Suppressor macrophage treated with lipopolysaccharide for 4 hours (primary cell): ENCODE results near the gene DCN.

Experiments used
- DNase-seq: peaks from one replicate; pipeline ENCODE4 v3.0.0-alpha.2; 2020

The DCN gene

DNA sequence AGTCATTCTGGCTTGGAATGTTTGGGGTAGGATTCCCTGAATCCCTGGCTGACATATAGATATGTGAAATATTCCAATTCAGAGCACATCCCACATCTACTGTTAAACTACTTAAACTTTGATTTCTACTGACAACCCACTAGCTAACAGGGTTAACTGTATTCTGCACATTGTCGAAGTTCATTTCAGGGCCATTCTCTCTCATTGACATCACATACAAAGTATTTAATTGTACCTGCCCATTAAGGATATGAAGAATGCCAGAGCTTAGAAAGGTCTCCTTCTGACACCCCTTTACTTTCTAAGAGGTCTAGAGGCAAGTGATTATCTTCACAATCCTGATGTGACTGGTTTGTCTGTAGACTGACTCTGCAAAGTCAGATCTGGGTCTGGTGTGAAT lies 2.8 kb upstream of the DCN start:
- DNase-seq: no peak

DNA sequence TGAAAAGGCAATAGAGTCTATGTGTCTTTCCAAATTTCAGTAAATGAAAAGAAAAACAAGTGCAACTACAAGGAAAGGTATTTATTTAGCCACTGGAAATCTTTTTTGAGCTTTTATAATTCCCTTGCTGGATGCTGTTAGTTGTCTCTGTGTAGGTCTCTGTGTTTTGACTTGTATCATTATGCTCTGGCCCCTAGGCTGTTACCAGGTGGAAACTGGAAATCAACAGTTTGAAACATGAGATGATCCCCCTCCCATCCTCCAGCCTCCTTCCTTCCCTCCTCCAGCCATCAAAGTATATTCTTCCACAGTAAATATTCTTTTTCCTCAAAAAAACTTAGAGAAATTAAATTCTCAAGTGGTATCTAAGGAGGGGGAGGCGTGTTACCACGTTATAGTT lies 934 bp upstream of the DCN start:
- no peak for DNase-seq

DNA sequence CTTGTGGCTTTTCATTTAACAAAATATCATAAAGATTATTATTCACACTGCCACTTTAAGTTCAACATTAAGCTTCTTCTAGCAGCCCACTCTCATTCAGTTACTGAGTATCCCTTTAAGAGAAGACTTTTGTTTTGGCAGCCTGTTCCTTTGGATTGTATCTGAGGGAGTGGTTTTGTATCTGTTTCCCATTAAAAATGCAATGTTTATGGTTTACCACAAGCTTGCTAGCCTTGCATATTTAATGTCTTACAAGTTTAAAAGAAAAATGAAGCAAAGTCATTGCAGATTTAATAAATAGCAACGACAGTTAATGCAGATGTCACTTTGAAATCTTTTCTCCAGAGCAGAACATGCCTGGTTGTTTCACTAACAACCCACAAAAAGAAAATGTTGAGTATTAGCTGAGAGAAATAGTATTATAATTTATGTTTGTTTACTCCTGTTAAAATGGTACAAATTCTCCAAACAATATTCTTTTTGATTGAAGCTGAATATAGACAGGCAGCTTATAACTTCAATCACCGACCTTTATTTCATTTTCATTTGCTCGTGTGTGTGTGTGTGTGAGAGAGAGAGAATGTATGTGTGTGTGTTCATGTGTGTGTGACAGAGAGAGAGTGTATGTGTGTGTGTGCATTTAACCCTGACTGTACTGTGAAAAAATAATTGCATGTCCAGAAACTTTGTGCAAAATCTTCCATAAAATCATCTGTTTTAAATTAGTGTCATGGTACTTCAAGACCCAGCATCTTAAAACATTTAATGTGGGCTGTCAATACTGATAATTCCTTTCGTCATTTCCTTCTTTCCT lies 1.8 kb downstream of the DCN start:
- no peak for DNase-seq

DNA sequence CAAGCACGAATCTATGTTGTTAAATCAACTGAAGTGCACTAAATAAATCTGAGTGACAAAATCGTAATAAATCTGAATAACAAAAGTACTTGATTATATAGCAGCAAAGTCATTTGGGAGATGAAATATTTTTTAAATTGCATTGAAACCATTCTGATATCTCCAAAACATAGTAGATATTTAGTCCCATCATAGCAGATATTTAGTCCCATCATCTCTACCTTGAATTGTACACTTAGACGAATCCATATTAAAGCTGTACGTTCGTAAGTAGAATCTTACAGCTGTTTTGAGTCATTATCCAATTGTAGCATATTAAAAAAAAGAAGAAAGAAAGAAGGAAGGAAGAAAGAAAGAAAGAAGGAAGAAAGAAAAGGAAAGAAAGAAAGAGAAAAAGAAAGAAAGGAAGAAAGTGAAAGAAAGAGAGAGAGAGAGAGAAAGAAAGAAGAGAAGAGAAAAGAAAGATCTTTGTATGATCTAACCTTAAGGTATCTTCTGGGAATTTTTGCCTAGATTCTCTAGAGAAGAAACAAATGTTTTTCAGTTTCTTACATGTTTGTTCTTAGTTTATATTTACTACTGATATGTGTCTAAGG lies 2.6 kb downstream of the DCN start:
- no peak for DNase-seq

- DNase-seq: no peak
Observed at GRCh38 chr12:91179315-91179714, 3.3 kb downstream of the DCN start.

DNA sequence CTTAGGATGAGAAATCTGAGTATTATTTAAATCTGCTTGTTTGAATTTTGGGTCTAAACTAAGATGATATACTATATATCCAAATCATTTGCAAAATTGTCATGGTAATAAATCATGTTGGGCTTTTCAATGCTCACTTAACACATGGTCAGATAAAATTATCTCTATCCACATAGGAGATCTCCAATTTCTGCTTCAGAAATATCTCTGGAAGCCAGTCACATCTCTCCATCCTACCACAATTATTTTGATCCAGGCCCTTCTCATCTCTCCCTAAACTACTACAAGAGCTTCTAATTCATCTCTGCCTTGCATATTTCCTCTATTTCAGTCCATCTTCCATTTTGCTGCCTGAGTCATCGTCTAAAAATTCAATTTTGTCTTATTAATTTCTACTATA lies 3.8 kb downstream of the DCN start:
- DNase-seq: no peak

DNA sequence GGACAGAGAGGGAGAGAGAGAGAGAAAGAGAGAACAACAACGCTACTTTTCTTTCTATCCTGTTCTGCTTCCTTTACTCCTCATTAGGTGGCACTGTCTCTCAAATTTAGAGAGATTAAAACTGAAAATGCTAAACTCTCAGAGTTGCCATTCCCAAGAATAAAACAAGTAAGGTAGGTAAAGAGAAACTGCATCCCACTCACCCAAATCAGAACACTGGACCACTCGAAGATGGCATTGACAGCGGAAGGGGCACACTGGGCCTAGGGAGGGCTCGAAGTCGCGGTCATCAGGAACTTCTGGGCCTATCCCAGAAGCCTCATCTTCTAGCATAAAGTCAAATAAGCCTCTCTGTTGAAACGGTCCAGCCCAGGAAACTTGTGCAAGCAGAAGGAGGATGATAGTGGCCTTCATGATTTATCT lies 4.5 kb downstream of the DCN start:
- peak; percentile 2 for DNase-seq

GRCh38 chr12:91177381-91177780 lies 5.2 kb downstream of the DCN start:
- DNase-seq: no peak

GRCh38 chr12:91176915-91177314 lies 5.7 kb downstream of the DCN start:
- DNase-seq: no peak

- no peak for DNase-seq
Observed at GRCh38 chr12:91176358-91176757, 6.3 kb downstream of the DCN start.

GRCh38 chr12:91173124-91173523 lies 9.5 kb downstream of the DCN start:
- DNase-seq: no peak

DNA sequence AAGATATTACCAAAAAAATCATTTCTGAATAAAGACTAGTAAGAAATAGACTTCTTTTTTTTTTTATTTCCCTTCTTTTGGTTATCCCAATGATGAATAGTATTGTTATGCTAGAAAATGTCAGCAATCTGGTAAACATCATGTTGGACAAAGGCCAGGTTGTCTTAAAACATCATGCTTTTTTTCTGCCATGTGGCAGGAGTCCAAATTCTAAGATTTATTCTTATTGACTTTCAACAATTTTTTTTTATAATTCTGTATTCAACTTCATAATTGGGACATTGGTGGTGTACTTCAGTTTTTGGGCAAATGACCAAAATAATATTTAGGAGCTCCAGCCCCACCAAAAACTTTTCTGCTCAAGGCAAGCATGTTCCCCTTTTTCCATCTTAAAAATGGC lies 10.5 kb downstream of the DCN start:
- no peak for DNase-seq

GRCh38 chr12:91171476-91171875 lies 11.1 kb downstream of the DCN start:
- DNase-seq: no peak

DNA sequence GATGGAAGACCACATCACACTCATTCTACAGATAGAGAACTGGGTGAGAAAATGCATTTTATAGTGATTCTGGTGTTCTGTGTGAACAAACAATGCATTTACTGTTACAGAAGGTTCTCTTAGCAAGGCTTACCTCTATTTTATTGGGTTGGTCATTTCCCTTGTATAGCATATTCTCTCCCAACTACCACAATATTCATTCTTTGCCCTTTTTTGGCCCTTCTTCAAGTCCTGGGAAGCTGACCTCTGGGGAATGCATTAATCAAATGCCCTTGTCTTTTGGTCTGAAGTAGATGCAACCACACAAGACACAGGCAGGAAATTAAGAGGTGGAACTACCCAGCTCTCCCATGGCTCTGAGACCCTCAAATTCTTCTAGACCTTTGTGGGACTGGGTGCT lies 19.5 kb downstream of the DCN start:
- DNase-seq: no peak

DNA sequence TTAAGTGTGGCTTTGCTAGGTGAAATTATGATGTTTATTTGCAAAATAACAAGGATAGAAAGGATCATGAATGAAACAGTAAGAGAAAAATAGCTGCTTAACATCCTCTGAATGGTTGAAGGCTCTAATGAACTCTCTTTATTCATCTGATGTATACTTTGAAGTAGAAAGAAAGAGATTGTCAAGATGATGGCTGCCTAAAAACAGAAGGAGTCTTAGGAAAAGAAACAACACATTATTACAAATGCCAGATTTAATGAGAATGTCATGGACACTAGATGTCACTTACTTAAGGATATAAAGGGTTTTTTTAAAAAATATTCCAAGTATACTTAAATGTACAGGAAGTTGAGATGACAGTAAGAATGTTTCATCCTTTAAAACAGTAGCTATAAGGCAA lies 21.6 kb downstream of the DCN start:
- DNase-seq: no peak

- no peak for DNase-seq
Observed at GRCh38 chr12:91155990-91156389, 26.6 kb downstream of the DCN start.

DNA sequence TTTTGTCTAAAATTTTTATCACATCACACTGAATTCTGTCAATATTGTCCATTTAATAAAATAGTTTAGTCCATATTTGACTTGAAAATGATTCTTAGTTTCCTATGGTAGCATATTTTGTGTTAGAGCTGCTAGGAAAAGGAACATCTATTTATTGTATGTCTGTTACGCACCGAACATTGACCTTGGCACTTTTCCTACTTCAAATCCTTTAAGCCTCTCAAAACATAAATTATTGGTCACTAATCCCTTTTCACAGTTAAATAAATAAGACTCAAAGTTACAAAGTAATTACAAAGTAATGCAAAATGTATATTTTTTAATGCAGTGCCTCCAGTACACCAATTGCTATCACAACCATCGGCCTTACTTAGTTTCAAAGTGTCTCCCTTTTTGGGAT lies 28.5 kb downstream of the DCN start:
- DNase-seq: no peak

DNA sequence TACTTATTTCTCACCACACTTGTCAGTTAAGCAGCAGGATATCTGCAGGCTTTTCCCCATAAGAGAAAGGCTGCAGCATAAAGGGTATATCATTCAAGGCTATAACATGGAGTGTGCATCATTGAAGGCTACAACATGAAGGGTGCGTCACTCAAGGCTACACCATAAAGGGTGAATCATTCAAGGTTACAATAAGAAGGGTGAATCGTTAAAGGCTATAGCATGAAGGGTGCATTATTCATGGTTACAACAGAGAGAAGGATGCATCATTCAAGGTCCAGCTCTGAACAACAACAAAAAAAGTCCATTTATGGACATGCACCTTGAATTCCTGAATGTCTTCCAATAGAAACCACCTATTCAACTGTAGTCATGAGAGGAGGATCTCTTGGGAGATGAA lies 38.6 kb downstream of the DCN start:
- DNase-seq: no peak

DNA sequence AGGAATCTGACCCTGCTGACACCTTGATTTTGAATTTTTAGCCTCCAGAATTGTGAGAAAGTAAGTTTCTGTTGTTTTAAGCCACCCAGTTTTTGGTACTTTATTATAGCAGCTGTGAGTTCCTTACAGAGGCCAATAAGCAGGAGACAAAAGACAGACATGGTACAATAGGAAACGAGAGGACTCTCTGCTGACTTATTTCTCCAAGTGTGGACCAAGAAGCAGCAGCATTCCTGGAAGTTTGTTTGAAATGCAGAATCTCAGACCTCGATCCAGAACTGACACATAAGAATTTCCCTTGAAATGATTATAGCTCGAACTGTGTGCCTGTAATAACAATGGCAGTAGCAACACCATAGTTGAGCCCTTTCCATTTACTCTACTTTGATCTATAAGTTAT lies 39.4 kb downstream of the DCN start:
- DNase-seq: no peak

- no peak for DNase-seq
Observed at GRCh38 chr12:91142221-91142631, 40.4 kb downstream of the DCN start.

DNA sequence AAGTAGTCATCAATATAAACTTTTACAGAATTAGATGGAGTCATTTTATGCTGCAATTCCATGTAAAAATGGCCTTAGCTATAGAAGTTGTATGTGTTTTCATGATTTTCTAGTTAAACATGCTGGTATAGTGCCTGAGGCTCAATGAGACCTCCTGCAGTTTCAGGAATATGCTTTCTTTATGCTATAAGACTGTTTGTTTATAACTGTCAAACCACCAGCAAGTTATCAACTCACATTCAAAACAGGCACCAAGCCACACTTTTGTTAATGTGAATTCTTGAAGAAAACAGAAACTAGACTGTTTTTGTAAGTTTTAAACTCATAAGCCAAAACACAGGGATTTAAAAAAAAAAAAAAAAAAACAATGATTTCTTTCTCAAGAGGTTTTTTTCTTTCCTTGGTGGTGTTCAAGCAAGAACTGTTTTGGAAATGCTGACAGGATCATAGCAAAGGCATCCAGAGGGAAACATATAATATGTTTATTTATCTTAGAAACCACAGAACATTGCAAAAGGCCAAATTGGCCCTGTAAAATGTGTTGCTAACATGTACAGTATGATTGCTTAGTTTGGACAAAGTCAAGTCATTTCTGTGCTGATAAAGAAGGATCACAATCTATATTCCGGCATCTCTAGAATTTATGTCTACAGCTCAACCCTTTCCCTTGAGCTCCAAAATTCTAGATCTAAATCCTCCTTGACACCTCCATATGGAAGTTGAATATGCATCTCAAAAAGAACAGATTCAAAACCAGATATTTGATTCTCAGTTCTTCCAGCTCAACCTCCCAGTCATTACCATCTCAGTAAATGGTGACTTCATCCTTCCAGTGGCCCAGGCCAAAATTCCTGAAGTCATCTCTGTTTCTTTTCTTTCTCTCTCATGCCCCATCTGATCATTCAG lies 42.3 kb downstream of the DCN start:
- DNase-seq: no peak

DNA sequence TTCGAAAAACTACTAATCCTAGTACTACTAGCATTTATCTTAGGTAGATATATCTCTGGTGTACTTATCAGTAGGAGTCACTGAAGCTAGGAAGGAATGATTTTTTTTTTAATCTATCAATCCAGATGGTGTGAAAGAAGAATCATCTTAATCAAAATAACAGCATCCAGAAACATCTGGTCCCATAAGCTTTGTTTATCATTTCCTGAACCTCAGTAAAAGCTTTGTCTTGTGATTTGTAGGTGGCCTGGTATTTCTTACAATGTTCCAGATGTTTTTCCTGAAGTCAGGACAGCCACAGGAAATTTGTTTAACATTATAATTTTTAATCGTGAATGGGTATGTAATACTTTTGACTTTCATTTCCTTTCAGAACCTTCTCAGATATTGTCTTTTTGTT lies 43.3 kb downstream of the DCN start:
- DNase-seq: no peak

GRCh38 chr12:91138337-91138920 lies 44.2 kb downstream of the DCN start:
- DNase-seq: no peak
